Brain microvascular endothelial cell (primary cell): Measurements from ENCODE around the gene GALNT15.

ENCODE experiments used
- DNase-seq: peaks from one replicate; pipeline ENCODE4 v3.0.0-alpha.2; 2020
- H3K27ac ChIP-seq: fragments of 250-450 bp; sonication (Bioruptor Pico); 2 replicates; pipeline ENCODE4 v1.5.1; 2020; ENCODE audit warnings: mild to moderate bottlenecking, moderate library complexity
- H3K27me3 ChIP-seq: fragments of 250-450 bp; sonication (Bioruptor Pico); replicated peaks from 2 replicates; pipeline ENCODE4 v1.5.1; 2020; ENCODE audit warnings: mild to moderate bottlenecking
- H3K36me3 ChIP-seq: fragments of 250-450 bp; sonication (Bioruptor Pico); replicated peaks from 2 replicates; pipeline ENCODE4 v1.5.1; 2020; ENCODE audit warnings: mild to moderate bottlenecking
- H3K4me3 ChIP-seq: 2 replicates; pipeline ENCODE4 v1.5.1; 2011; ENCODE audit warnings: low read depth, mild to moderate bottlenecking, control low read depth, low read length, moderate library complexity
- in situ Hi-C: cut with HindIII; loops from 2 replicates; pipeline ENCODE4 v1.10.0; 2017; ENCODE audit warnings: low sequenced_read_pairs, low pct_ligation_motif_present
- TF ChIP-seq, protein P1 (sequence below): IDR thresholded peaks from 2 replicates; pipeline ENCODE4 v1.5.1; 2011; ENCODE audit warnings: low read depth, mild to moderate bottlenecking, moderate library complexity, low read length, control low read depth, inconsistent platforms; ENCODE audit errors: missing control alignments

GALNT15 gene, protein sequence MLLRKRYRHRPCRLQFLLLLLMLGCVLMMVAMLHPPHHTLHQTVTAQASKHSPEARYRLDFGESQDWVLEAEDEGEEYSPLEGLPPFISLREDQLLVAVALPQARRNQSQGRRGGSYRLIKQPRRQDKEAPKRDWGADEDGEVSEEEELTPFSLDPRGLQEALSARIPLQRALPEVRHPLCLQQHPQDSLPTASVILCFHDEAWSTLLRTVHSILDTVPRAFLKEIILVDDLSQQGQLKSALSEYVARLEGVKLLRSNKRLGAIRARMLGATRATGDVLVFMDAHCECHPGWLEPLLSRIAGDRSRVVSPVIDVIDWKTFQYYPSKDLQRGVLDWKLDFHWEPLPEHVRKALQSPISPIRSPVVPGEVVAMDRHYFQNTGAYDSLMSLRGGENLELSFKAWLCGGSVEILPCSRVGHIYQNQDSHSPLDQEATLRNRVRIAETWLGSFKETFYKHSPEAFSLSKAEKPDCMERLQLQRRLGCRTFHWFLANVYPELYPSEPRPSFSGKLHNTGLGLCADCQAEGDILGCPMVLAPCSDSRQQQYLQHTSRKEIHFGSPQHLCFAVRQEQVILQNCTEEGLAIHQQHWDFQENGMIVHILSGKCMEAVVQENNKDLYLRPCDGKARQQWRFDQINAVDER

DNA sequence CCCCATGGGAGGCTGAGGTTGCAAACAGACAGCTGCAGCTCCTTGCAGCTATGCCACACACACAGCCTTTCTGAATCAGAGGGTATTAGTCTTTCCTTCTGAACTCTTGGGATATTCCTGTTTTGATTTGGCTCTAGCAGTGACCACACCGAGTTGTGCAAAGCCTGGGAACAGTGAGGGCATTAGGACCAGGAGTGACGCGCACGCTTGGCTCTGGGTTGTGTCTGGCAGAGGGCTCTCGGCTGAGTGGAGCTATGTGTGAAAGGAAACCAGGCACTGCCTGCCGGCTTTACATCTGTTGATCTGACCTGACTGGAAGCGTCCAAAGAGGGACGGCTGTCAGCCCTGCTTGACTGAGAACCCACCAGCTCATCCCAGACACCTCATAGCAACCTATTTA is at the start of gene GALNT15:
Gene GALNT15, plus strand, starts transcription at position 292 of the 400 bp plus-strand sequence. CDS start 472 bp downstream, outside the sequence.
- TF ChIP-seq, protein P1, sequence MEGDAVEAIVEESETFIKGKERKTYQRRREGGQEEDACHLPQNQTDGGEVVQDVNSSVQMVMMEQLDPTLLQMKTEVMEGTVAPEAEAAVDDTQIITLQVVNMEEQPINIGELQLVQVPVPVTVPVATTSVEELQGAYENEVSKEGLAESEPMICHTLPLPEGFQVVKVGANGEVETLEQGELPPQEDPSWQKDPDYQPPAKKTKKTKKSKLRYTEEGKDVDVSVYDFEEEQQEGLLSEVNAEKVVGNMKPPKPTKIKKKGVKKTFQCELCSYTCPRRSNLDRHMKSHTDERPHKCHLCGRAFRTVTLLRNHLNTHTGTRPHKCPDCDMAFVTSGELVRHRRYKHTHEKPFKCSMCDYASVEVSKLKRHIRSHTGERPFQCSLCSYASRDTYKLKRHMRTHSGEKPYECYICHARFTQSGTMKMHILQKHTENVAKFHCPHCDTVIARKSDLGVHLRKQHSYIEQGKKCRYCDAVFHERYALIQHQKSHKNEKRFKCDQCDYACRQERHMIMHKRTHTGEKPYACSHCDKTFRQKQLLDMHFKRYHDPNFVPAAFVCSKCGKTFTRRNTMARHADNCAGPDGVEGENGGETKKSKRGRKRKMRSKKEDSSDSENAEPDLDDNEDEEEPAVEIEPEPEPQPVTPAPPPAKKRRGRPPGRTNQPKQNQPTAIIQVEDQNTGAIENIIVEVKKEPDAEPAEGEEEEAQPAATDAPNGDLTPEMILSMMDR = no peak
- H3K27me3 ChIP-seq = no peaks in the 10 kb centered on the region

DNA sequence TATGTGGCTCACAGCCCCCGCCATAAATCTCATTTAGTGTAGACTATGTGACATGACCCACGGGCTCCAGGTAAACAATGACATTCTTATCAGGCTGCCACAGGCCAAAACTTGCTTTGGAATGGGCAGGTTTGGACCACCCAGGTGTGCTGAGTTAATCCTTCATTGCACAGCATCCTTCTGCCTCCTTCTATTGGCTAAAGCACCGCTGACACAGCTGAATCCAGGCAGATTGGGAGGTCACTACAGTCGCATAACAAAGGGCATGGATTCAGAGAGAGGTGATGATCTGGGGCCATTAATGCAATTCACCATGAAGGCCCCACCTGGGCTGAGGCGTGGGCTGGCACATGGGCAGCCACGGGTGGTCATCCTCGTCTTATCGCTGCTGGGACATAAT is 47.8 kb upstream of the GALNT15 start:
- no peak for DNase-seq
- no peaks in the 10 kb centered on the region for H3K36me3 ChIP-seq
- no peak overlapping the region for H3K27ac ChIP-seq
- TF ChIP-seq, protein P1 = no peak
- in situ Hi-C loops = no loop called here
- no peak overlapping the region for H3K4me3 ChIP-seq
- H3K27me3 ChIP-seq = no peaks in the 10 kb centered on the region

More for the DNA sequence above, at the start of gene GALNT15:
- peak within 1 kb of the TSS; percentile 88 for H3K27ac ChIP-seq
- no peaks in the 10 kb centered on the region for H3K36me3 ChIP-seq
- in situ Hi-C loops = no loop called here
- peak; percentile 97 for DNase-seq
- peak within 1 kb of the TSS; percentile 27 for H3K4me3 ChIP-seq

DNA sequence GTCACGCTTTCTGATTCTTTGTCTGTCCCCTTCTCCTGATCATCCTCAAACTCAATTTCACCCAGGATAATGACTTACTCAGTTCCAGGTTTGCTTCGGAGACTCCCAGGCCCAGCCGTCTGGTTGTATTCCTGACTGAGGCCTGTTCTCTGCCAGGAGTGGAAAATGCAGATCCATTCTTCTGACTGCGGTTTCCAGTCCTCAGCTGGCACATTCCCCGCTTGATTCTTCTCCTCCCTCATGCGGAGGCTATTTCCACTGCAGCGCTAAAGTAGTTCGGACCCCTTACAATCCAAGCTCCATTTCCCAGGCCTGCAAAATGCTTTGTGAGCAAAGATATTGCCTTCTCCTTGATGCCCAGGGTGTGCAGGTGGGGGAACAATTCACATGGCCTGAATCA is 47.2 kb upstream of the GALNT15 start:
- TF ChIP-seq, protein P1 = no peak
- in situ Hi-C loops = no loop called here

DNA sequence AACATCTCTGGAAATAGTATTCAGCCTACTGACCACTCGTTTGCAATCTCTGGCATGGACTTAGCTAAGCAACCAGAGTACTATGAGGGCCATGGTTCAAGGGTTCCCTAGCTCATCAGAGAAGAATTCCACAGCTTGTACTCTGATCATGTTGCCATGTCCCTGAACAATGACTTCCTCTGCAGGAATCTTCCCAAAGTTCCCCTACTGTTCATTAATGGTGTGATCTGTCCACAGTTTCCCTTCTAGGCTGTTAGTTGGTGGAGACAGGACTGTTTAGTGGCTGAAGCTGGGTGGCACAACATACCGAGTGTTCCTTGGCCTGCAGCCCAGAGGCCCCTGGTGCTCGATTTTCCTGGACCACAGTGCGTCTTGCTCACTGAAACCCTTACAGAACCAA is 44.4 kb upstream of the GALNT15 start:
- Histone ChIP-seq H3K36me3 (no peaks in the 10 kb centered on the region), H3K4me3 (no peak overlapping the region), H3K27ac (peak overlapping the region; percentile 69), H3K27me3 (no peaks in the 10 kb centered on the region)
- DNase-seq = peak; percentile 85
- TF ChIP-seq, protein P1 = no peak
- in situ Hi-C loops = no loop called here

More for the DNA sequence above, 47.2 kb upstream of the GALNT15 start:
- DNase-seq = no peak
- Histone ChIP-seq H3K27me3 (no peaks in the 10 kb centered on the region), H3K36me3 (no peaks in the 10 kb centered on the region), H3K4me3 (no peak overlapping the region), H3K27ac (no peak overlapping the region)

DNA sequence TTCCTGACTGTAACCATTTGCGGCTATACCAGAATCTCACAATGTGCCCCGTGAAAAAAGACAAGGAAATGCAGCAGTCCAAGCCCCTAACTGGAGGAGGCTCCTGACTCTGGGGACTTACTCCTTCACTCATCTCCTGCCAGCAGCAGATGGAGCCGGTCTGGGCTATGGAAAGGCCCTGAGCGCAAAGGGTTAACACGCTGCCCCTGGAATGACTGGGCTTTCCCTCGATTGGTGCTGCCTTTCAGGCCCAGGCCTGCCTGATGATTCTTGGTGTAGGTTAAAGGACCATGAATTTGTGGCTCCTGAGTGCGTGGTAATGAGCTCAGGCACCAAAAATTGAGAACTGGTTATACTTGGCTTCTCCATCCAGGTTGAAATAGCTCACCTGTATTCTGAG is 42.3 kb upstream of the GALNT15 start:
- TF ChIP-seq, protein P1 = no peak
- in situ Hi-C loops = no loop called here

More for the DNA sequence above, 42.3 kb upstream of the GALNT15 start:
- no peak overlapping the region for H3K27ac ChIP-seq
- no peak for DNase-seq
- H3K36me3 ChIP-seq = no peaks in the 10 kb centered on the region
- H3K4me3 ChIP-seq = no peak overlapping the region
- H3K27me3 ChIP-seq = no peaks in the 10 kb centered on the region
